ENCODE measurements around the gene MT3.

The MT3 gene

DNA sequence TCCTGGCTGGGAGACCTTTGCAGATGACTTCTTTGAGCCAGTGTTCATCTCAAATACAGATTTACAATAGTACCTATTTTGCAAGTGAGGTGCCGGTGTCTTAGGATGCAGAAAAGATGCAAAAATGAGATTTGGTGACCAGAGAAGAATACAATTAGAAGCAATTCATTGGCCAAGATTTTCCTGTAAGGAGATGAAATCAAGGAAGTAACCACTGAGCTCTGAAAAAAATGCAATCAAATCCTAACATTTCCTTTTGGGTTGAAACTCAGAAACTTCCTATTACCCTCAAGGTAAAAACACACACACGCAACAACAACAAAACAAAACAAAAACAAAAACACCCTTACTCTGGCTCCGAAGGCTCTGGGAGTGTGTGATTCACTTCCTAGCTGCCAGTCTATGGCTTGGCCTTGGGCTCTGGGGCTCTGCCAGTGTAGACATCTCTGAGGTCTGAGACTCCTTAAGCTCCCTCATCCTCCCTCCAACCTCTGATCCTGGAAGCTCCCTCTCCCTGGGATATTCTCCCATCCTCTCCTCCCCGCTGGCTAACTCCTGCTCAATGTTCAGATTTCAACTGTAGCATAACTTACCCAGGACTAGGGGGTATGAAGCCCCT, 41.3 kb upstream of the MT3 start:
- no peaks in the 10 kb centered on the region for H4K20me1 ChIP-seq (ENCODE audit: insufficient read depth)
- H3K4me3 ChIP-seq (IDR thresholded peaks at IDR 0.05; ENCODE audit: insufficient read depth, low read depth, low read length): no peak overlapping the region
- no peaks in the 10 kb centered on the region for H3K27me3 ChIP-seq (ENCODE audit: insufficient read depth, low read depth)
- H3K79me2 ChIP-seq (ENCODE audit: insufficient read depth, low read depth): no peaks in the 10 kb centered on the region
- H3K4me2 ChIP-seq: peak overlapping the region; percentile 92
- peak overlapping the region; percentile 80 for H2AFZ ChIP-seq (ENCODE audit: low read depth)
- TF ChIP-seq, protein P1, sequence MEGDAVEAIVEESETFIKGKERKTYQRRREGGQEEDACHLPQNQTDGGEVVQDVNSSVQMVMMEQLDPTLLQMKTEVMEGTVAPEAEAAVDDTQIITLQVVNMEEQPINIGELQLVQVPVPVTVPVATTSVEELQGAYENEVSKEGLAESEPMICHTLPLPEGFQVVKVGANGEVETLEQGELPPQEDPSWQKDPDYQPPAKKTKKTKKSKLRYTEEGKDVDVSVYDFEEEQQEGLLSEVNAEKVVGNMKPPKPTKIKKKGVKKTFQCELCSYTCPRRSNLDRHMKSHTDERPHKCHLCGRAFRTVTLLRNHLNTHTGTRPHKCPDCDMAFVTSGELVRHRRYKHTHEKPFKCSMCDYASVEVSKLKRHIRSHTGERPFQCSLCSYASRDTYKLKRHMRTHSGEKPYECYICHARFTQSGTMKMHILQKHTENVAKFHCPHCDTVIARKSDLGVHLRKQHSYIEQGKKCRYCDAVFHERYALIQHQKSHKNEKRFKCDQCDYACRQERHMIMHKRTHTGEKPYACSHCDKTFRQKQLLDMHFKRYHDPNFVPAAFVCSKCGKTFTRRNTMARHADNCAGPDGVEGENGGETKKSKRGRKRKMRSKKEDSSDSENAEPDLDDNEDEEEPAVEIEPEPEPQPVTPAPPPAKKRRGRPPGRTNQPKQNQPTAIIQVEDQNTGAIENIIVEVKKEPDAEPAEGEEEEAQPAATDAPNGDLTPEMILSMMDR (conservative IDR thresholded peaks at IDR 0.05; ENCODE audit: low read depth, low read length): no peak
- no peaks in the 10 kb centered on the region for H3K36me3 ChIP-seq (ENCODE audit: insufficient read depth)
- peaks cover 30% of the 10 kb centered on the region for H3K4me1 ChIP-seq (ENCODE audit: low read depth, poor library complexity, severe bottlenecking)
- peak overlapping the region; percentile 56 for H3K27ac ChIP-seq
- peak overlapping the region; percentile 8; the same call in 1 of the 2 replicates for H3K9ac ChIP-seq

DNA sequence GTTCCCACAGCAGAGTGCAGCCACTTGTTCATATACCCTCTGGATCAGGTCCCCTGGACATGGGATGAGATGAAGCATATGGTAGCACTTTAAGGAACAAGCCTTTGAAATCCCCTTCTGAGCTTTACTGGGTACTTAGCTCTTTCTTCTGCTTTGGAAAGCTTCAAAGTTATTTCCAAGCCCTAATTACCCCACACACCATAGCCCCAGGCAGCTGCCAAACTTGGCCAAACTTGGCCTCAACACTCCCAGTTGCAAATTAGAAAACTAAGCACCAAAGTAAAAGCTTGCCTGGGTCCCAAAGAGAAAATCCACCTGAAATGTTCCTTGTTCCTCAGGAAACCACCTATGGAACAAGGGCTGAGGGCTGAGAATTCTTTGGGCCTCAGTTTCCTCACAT, 40.2 kb upstream of the MT3 start:
- no peak overlapping the region for H3K27ac ChIP-seq
- no peak overlapping the region for H3K4me2 ChIP-seq
- H3K9ac ChIP-seq: no peak overlapping the region
- peaks cover 30% of the 10 kb centered on the region for H3K4me1 ChIP-seq (ENCODE audit: low read depth, poor library complexity, severe bottlenecking)
- H3K27me3 ChIP-seq (ENCODE audit: insufficient read depth, low read depth): no peaks in the 10 kb centered on the region
- H2AFZ ChIP-seq (ENCODE audit: low read depth): no peak overlapping the region
- H3K4me3 ChIP-seq (IDR thresholded peaks at IDR 0.05; ENCODE audit: insufficient read depth, low read depth, low read length): no peak overlapping the region
- no peaks in the 10 kb centered on the region for H3K36me3 ChIP-seq (ENCODE audit: insufficient read depth)
- H4K20me1 ChIP-seq (ENCODE audit: insufficient read depth): no peaks in the 10 kb centered on the region
- TF ChIP-seq, protein P1 (conservative IDR thresholded peaks at IDR 0.05; ENCODE audit: low read depth, low read length): no peak
- H3K79me2 ChIP-seq (ENCODE audit: insufficient read depth, low read depth): no peaks in the 10 kb centered on the region

DNA sequence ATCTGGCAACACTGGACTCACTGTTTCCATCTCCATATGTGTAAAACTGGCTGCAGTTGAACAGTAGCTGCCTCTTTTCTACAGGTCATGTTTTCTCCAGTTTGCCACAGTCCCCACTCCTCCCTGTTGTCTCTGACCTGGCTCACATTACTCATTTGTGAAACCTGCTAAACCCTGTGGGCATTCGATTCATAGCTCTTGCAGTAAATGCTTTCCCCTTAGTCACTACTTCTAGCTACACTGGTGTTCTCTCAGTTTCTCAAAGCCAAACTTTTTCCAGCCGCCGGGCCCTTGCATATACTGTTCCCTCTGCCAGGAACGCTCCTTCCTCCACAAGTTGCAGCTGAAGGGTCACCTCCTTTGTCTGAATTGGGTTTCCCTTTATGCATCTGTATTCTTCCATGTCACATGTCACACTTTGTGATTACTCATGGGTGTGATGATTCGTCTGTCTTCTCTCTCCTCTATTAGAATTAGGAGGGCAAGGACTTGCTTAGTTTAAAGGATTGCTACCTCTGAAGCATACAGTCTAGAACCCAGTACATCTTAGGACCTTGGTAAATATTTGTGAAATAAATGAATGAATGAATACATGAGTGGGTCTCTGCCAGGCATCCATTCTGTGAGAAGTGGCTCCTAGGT, 39.5 kb upstream of the MT3 start:
- Histone ChIP-seq H3K36me3 (ENCODE audit: insufficient read depth) (no peaks in the 10 kb centered on the region), H3K4me3 (IDR thresholded peaks at IDR 0.05; ENCODE audit: insufficient read depth, low read depth, low read length) (no peak overlapping the region), H3K27me3 (ENCODE audit: insufficient read depth, low read depth) (no peaks in the 10 kb centered on the region), H3K4me2 (no peak overlapping the region), H2AFZ (ENCODE audit: low read depth) (no peak overlapping the region), H4K20me1 (ENCODE audit: insufficient read depth) (no peaks in the 10 kb centered on the region), H3K4me1 (ENCODE audit: low read depth, poor library complexity, severe bottlenecking) (peaks cover 30% of the 10 kb centered on the region), H3K9ac (no peak overlapping the region), H3K79me2 (ENCODE audit: insufficient read depth, low read depth) (no peaks in the 10 kb centered on the region), H3K27ac (no peak overlapping the region)
- TF ChIP-seq, protein P1 (conservative IDR thresholded peaks at IDR 0.05; ENCODE audit: low read depth, low read length): no peak

DNA sequence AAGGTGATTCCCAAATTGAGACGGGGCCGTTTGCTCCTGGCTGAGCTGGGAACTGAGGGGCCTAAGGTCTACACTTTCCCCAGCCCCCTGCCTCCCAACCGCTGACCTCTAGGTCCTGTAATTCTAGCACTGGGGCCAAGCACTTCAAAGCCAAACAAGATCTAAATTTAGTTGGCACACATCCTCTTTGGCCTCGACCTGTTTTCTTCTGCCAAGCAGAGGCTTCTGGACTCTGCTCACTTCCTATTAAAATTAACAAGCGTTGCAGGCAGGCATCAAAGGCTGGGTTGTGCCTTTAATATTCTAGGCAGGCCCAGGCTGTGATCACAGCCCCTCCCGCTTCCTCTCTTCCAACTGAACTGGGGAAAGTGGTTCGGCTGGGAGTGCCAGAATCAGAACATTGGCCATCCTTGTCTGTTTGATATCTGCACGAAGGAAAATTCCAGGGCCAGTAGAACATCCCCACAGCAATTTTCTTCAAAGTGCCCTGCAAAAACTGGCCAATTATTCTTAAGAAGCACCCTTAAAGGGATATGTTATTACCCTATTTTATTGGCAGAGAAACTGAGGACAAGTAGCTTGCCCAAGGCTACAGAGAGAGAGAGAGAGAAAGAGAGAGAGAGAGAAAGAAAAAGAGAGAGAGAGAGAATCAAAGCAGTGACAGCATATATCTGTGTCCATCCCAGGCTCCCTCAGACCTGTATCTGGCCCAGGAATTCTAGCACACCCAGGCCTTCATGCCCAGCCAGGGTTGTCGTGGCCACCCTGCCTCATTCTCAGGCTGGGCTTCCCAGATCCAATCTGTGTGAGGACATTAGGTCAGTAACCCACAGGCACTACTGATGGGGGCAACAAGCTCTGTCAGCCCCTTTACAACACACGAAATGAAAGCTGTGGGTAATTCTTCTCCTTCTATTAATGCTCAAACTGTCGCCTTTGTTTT, 37.3 kb upstream of the MT3 start:
- H3K9ac ChIP-seq: no peak overlapping the region
- H3K27ac ChIP-seq: no peak overlapping the region
- no peak overlapping the region for H3K4me2 ChIP-seq
- peaks cover 27% of the 10 kb centered on the region for H3K4me1 ChIP-seq (ENCODE audit: low read depth, poor library complexity, severe bottlenecking)
- TF ChIP-seq, protein P1 (conservative IDR thresholded peaks at IDR 0.05; ENCODE audit: low read depth, low read length): no peak
- no peaks in the 10 kb centered on the region for H3K27me3 ChIP-seq (ENCODE audit: insufficient read depth, low read depth)
- no peaks in the 10 kb centered on the region for H3K79me2 ChIP-seq (ENCODE audit: insufficient read depth, low read depth)
- H2AFZ ChIP-seq (ENCODE audit: low read depth): no peak overlapping the region
- no peaks in the 10 kb centered on the region for H3K36me3 ChIP-seq (ENCODE audit: insufficient read depth)
- no peak overlapping the region for H3K4me3 ChIP-seq (IDR thresholded peaks at IDR 0.05; ENCODE audit: insufficient read depth, low read depth, low read length)
- no peaks in the 10 kb centered on the region for H4K20me1 ChIP-seq (ENCODE audit: insufficient read depth)

All from KMS-11 (cell line).